Measurements from ENCODE around the gene DNAJA4. TPM values are rescaled to one million over a fixed set of nuclear protein-coding genes. Genes with fewer than 3 reads are reported as not detected.

DNAJA4 gene
- total and polyA plus RNA-seq, 5 donors from 2014 or later: 9.5 to 33.2 (median 9.9) TPM

DNA sequence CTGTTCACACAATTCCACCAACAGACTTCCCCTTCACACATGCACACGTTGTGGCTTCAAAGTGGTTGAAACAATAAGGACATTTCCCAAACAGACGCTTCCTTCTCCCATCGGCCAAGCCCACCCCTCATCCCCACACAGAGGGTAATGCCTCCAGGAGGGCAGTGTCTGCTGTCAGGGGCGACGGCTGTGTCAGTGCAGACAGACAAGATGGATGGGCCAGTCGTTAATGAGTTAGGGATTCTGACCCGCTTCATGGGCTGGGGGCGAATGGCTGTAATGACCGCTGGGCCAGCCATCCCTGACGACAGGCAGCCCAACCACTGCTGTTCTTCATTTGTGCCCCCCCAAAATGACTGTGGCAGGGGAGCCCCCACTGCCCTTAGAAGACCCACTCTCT, 55.2 kb downstream of the DNAJA4 start:
- Mint-ChIP-seq H3K4me3 (no peak overlapping the region), H3K27ac (no peak overlapping the region), H3K36me3 (no peaks in the 10 kb centered on the region), H3K27me3 (peaks cover 14% of the 10 kb centered on the region), H3K9me3 (no peaks in the 10 kb centered on the region), H3K4me1 (no peaks in the 10 kb centered on the region)
- no peak overlapping the region for H3K27ac ChIP-seq (ENCODE audit: insufficient read depth, low read length, poor library complexity, severe bottlenecking)
- ATAC-seq (ENCODE audit: low read depth in 2 of 2) (no peak), DNase-seq (no peak)
- no peaks in the 10 kb centered on the region for H3K36me3 ChIP-seq (ENCODE audit: control insufficient read depth, insufficient read depth, low read length)
- no peak overlapping the region for H3K4me3 ChIP-seq (ENCODE audit: low read depth, low read length)
- no peaks in the 10 kb centered on the region for H3K9me3 ChIP-seq (ENCODE audit: control insufficient read depth in 2 of 2, low read length in 2 of 2)
- no peaks in the 10 kb centered on the region for H3K4me1 ChIP-seq (ENCODE audit: control insufficient read depth, insufficient read depth, low read length, poor library complexity, severe bottlenecking)
- no peaks in the 10 kb centered on the region for H3K27me3 ChIP-seq (ENCODE audit: control insufficient read depth, insufficient read depth, low read length)

DNA sequence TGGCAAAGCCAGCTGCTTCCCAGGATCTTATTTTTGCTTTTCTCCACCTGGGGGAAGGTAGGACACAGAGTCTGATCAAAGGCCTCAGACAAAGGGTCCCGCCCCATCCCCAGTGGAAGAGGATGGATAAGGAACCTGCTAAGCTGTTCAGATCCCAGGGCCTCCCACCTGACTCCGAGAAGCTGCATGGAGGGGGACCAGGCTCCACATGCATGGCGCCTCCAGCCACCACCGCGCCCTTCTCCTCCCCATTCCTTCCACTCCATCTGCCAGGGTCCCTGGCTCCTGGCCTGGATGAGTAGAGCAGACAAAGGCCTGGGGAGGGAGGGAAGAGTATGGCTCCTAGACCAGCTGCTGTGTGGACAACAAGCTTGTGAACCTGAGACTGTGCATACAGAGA, 55.8 kb downstream of the DNAJA4 start:
- Histone ChIP-seq H3K27me3 (ENCODE audit: control insufficient read depth, insufficient read depth, low read length) (no peaks in the 10 kb centered on the region), H3K4me3 (ENCODE audit: low read depth, low read length) (no peak overlapping the region), H3K4me1 (ENCODE audit: control insufficient read depth, insufficient read depth, low read length, poor library complexity, severe bottlenecking) (no peaks in the 10 kb centered on the region), H3K36me3 (ENCODE audit: control insufficient read depth, insufficient read depth, low read length) (no peaks in the 10 kb centered on the region), H3K27ac (ENCODE audit: insufficient read depth, low read length, poor library complexity, severe bottlenecking) (no peak overlapping the region), H3K9me3 (ENCODE audit: control insufficient read depth in 2 of 2, low read length in 2 of 2) (no peaks in the 10 kb centered on the region)
- ATAC-seq (ENCODE audit: low read depth in 2 of 2) (no peak), DNase-seq (no peak)
- no peak overlapping the region for H3K27ac Mint-ChIP-seq
- no peaks in the 10 kb centered on the region for H3K36me3 Mint-ChIP-seq
- H3K27me3 Mint-ChIP-seq: peaks cover 14% of the 10 kb centered on the region
- no peaks in the 10 kb centered on the region for H3K4me1 Mint-ChIP-seq
- H3K4me3 Mint-ChIP-seq: no peak overlapping the region
- no peaks in the 10 kb centered on the region for H3K9me3 Mint-ChIP-seq

- Mint-ChIP-seq H3K27me3 (peaks cover 9% of the 10 kb centered on the region), H3K36me3 (no peaks in the 10 kb centered on the region), H3K27ac (no peak overlapping the region), H3K9me3 (no peaks in the 10 kb centered on the region), H3K4me3 (no peak overlapping the region), H3K4me1 (no peaks in the 10 kb centered on the region)
- no peaks in the 10 kb centered on the region for H3K27me3 ChIP-seq (ENCODE audit: control insufficient read depth, insufficient read depth, low read length)
- no peak overlapping the region for H3K4me3 ChIP-seq (ENCODE audit: low read depth, low read length)
- no peak for DNase-seq
- no peaks in the 10 kb centered on the region for H3K36me3 ChIP-seq (ENCODE audit: control insufficient read depth, insufficient read depth, low read length)
- ATAC-seq (ENCODE audit: low read depth in 2 of 2): no peak
- H3K9me3 ChIP-seq (ENCODE audit: control insufficient read depth in 2 of 2, low read length in 2 of 2): no peaks in the 10 kb centered on the region
- H3K4me1 ChIP-seq (ENCODE audit: control insufficient read depth, insufficient read depth, low read length, poor library complexity, severe bottlenecking): no peaks in the 10 kb centered on the region
- no peak overlapping the region for H3K27ac ChIP-seq (ENCODE audit: insufficient read depth, low read length, poor library complexity, severe bottlenecking)
Measured at GRCh38 chr15:78321041-78321570, 56.7 kb downstream of the DNAJA4 start.

- H3K4me3 Mint-ChIP-seq: no peak overlapping the region
- no peak overlapping the region for H3K27ac Mint-ChIP-seq
- Histone ChIP-seq H3K27ac (ENCODE audit: insufficient read depth, low read length, poor library complexity, severe bottlenecking) (no peak overlapping the region), H3K4me1 (ENCODE audit: control insufficient read depth, insufficient read depth, low read length, poor library complexity, severe bottlenecking) (no peaks in the 10 kb centered on the region), H3K36me3 (ENCODE audit: control insufficient read depth, insufficient read depth, low read length) (no peaks in the 10 kb centered on the region), H3K9me3 (ENCODE audit: control insufficient read depth in 2 of 2, low read length in 2 of 2) (no peaks in the 10 kb centered on the region), H3K4me3 (ENCODE audit: low read depth, low read length) (no peak overlapping the region), H3K27me3 (ENCODE audit: control insufficient read depth, insufficient read depth, low read length) (no peaks in the 10 kb centered on the region)
- no peaks in the 10 kb centered on the region for H3K9me3 Mint-ChIP-seq
- DNase-seq (no peak), ATAC-seq (ENCODE audit: low read depth in 2 of 2) (no peak)
- no peaks in the 10 kb centered on the region for H3K4me1 Mint-ChIP-seq
- H3K36me3 Mint-ChIP-seq: no peaks in the 10 kb centered on the region
- peaks cover 9% of the 10 kb centered on the region for H3K27me3 Mint-ChIP-seq
Measured at GRCh38 chr15:78321786-78322185, 57.4 kb downstream of the DNAJA4 start.

- no peaks in the 10 kb centered on the region for H3K36me3 Mint-ChIP-seq
- no peaks in the 10 kb centered on the region for H3K4me1 Mint-ChIP-seq
- peaks cover 9% of the 10 kb centered on the region for H3K27me3 Mint-ChIP-seq
- Histone ChIP-seq H3K4me3 (ENCODE audit: low read depth, low read length) (no peak overlapping the region), H3K27ac (ENCODE audit: insufficient read depth, low read length, poor library complexity, severe bottlenecking) (no peak overlapping the region), H3K4me1 (ENCODE audit: control insufficient read depth, insufficient read depth, low read length, poor library complexity, severe bottlenecking) (no peaks in the 10 kb centered on the region), H3K36me3 (ENCODE audit: control insufficient read depth, insufficient read depth, low read length) (no peaks in the 10 kb centered on the region), H3K27me3 (ENCODE audit: control insufficient read depth, insufficient read depth, low read length) (no peaks in the 10 kb centered on the region), H3K9me3 (ENCODE audit: control insufficient read depth in 2 of 2, low read length in 2 of 2) (no peaks in the 10 kb centered on the region)
- H3K4me3 Mint-ChIP-seq: no peak overlapping the region
- no peaks in the 10 kb centered on the region for H3K9me3 Mint-ChIP-seq
- DNase-seq (no peak), ATAC-seq (ENCODE audit: low read depth in 2 of 2) (no peak)
- H3K27ac Mint-ChIP-seq: no peak overlapping the region
Measured at GRCh38 chr15:78322243-78322642, 57.9 kb downstream of the DNAJA4 start.

DNA sequence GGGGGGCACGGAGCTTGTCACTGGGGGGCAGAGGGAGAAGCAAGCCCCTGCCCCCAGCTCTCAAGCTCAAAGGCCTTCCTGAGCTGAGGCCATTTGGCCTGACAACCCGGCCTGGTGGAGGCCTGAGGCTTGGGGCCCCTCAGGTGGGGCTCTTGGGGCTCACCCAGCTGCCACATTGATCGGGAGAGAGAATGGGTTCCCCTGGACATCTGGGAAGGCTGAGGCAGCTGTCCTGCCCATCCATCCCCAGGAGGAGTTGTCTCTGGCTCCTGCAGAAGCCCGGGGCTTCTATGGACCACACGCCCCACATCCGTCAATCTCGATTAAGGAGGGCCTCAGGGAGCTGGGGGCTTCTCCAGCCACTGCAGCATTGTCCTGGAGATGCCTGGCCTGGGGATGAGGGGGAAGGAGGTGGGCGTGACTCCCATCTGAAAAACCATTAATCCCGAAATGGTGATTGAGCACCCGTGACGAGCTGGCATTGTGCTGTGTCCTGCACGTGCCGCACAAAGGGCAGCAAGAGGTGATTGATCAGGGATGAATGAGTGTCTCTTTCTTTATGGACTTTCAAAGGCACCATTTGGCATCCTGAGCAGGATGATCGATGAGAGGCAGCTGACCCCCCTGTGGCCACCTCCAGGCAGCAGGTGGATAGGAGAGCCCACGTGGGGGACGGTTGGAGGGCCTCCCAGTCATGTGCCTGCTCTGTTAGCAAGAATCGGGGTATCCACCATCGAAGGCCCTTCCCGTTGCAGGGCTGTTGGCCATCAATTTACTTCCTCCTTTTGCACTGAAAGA, 58.6 kb downstream of the DNAJA4 start:
- peaks cover 6% of the 10 kb centered on the region for H3K27me3 Mint-ChIP-seq
- H3K27ac Mint-ChIP-seq: no peak overlapping the region
- H3K36me3 Mint-ChIP-seq: no peaks in the 10 kb centered on the region
- Histone ChIP-seq H3K9me3 (ENCODE audit: control insufficient read depth in 2 of 2, low read length in 2 of 2) (no peaks in the 10 kb centered on the region), H3K27ac (ENCODE audit: insufficient read depth, low read length, poor library complexity, severe bottlenecking) (no peak overlapping the region), H3K4me3 (ENCODE audit: low read depth, low read length) (no peak overlapping the region), H3K36me3 (ENCODE audit: control insufficient read depth, insufficient read depth, low read length) (no peaks in the 10 kb centered on the region), H3K4me1 (ENCODE audit: control insufficient read depth, insufficient read depth, low read length, poor library complexity, severe bottlenecking) (no peaks in the 10 kb centered on the region), H3K27me3 (ENCODE audit: control insufficient read depth, insufficient read depth, low read length) (no peaks in the 10 kb centered on the region)
- ATAC-seq (ENCODE audit: low read depth in 2 of 2) (no peak), DNase-seq (no peak)
- no peak overlapping the region for H3K4me3 Mint-ChIP-seq
- no peaks in the 10 kb centered on the region for H3K4me1 Mint-ChIP-seq
- no peaks in the 10 kb centered on the region for H3K9me3 Mint-ChIP-seq

DNA sequence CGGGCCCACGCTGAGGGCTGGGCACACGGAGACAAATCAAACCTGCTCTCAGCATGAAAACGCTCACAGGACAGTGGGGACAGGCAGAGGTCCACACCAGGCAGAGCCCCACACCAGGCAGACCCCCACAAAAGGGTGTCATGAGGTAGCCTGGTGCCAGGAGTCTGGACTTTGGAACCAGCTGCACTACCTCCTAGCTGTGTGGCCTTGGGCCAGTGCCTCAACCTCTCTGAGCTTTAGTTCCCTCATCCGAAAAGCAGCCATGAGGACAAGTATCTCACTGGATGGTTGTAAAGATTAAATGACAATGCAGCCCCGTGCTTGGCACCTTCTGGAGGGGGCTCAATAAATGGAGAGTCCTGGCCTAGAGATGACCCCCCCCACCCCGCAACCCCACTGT, 59.3 kb downstream of the DNAJA4 start:
- Mint-ChIP-seq H3K9me3 (no peaks in the 10 kb centered on the region), H3K27me3 (peaks cover 6% of the 10 kb centered on the region), H3K4me3 (no peak overlapping the region), H3K36me3 (no peaks in the 10 kb centered on the region), H3K4me1 (no peaks in the 10 kb centered on the region), H3K27ac (no peak overlapping the region)
- DNase-seq: no peak
- Histone ChIP-seq H3K4me3 (ENCODE audit: low read depth, low read length) (no peak overlapping the region), H3K4me1 (ENCODE audit: control insufficient read depth, insufficient read depth, low read length, poor library complexity, severe bottlenecking) (no peaks in the 10 kb centered on the region), H3K27me3 (ENCODE audit: control insufficient read depth, insufficient read depth, low read length) (no peaks in the 10 kb centered on the region), H3K27ac (ENCODE audit: insufficient read depth, low read length, poor library complexity, severe bottlenecking) (no peak overlapping the region), H3K36me3 (ENCODE audit: control insufficient read depth, insufficient read depth, low read length) (no peaks in the 10 kb centered on the region), H3K9me3 (ENCODE audit: control insufficient read depth in 2 of 2, low read length in 2 of 2) (no peaks in the 10 kb centered on the region)
- ATAC-seq (ENCODE audit: low read depth in 2 of 2): no peak

- no peaks in the 10 kb centered on the region for H3K9me3 Mint-ChIP-seq
- no peak for DNase-seq
- H3K4me1 ChIP-seq (ENCODE audit: control insufficient read depth, insufficient read depth, low read length, poor library complexity, severe bottlenecking): no peaks in the 10 kb centered on the region
- no peaks in the 10 kb centered on the region for H3K36me3 Mint-ChIP-seq
- no peak overlapping the region for H3K4me3 Mint-ChIP-seq
- H3K27me3 ChIP-seq (ENCODE audit: control insufficient read depth, insufficient read depth, low read length): no peaks in the 10 kb centered on the region
- H3K27ac ChIP-seq (ENCODE audit: insufficient read depth, low read length, poor library complexity, severe bottlenecking): no peak overlapping the region
- H3K9me3 ChIP-seq (ENCODE audit: control insufficient read depth in 2 of 2, low read length in 2 of 2): no peaks in the 10 kb centered on the region
- H3K36me3 ChIP-seq (ENCODE audit: control insufficient read depth, insufficient read depth, low read length): no peaks in the 10 kb centered on the region
- no peak overlapping the region for H3K4me3 ChIP-seq (ENCODE audit: low read depth, low read length)
- H3K4me1 Mint-ChIP-seq: no peaks in the 10 kb centered on the region
- H3K27me3 Mint-ChIP-seq: peaks cover 2% of the 10 kb centered on the region
- ATAC-seq (ENCODE audit: low read depth in 2 of 2): no peak
- no peak overlapping the region for H3K27ac Mint-ChIP-seq
Measured at GRCh38 chr15:78324144-78324543, 59.8 kb downstream of the DNAJA4 start.

Data from CD4-positive, CD25-positive, alpha-beta regulatory T cell (primary cell).